Endometrial microvascular endothelial cells (primary cell): ENCODE measurements around the gene EXOC2. TPM values are rescaled to one million over a fixed set of nuclear protein-coding genes. Genes with fewer than 3 reads are reported as not detected.

Experiments
- in situ Hi-C: cut with HindIII; loops from 2 replicates; pipeline ENCODE4 v1.10.0; 2017; ENCODE audit warnings: low sequenced_read_pairs, low pct_unique_long_range_greater_than_20kb; ENCODE audit errors: inconsistent ontology term
- total RNA-seq: library from RNA; depleted of rRNA; stranded (reverse); fragments of >200 nt; gene quantifications from one replicate; pipeline ENCODE4 v1.2.3, GENCODE V29; 2015; ENCODE audit errors: inconsistent ontology term

Gene EXOC2
- total RNA-seq, 1 donor from 2014 or later = 59.8 TPM

DNA sequence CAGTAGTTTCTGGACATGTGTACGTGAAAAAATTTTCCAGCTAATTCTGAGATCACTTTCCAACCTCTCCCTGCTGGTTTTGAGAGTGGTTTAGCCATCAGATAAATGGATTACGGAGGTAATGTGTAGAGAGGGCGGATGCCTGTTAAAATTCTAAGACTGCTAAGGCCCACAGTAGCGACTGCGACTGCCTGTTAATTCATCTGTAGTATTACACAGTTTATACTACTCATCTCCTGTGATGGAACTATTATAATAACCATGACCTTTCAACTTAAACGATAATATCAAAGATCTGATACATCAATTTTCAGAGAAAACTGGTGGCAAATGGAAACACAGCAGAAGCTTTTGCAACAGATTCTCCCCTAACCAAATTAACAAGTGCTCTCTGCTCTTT, 199.1 kb downstream of the EXOC2 start:
- in situ Hi-C loops = no loop called here

DNA sequence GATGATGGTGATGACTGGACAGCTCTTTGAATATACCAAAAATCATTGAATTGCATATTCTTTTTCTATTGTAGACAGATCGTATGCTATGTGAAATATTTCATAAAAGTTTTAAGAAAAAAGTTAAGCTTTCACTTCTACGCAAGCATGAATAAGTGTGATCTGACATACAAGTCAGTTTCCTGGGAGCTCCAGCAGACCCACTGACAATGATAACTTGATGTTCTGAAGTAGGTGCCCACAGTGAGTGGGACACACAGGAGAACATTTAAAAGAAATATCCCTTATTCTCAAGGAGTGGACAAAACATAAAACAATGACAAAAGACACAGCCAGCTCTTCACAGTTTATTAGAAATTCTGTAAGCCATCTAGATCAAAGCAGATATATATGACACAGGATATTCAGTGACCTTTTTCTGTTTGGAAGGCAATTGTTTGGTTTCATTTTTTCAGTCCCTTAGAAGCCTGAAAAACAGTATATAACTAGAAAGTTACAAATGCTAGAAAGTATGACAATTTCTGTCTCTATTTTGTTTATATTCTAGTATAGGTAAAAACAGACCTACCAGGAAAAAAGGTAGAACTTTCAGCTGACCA, 200.0 kb downstream of the EXOC2 start:
- in situ Hi-C loops = no loop called here

DNA sequence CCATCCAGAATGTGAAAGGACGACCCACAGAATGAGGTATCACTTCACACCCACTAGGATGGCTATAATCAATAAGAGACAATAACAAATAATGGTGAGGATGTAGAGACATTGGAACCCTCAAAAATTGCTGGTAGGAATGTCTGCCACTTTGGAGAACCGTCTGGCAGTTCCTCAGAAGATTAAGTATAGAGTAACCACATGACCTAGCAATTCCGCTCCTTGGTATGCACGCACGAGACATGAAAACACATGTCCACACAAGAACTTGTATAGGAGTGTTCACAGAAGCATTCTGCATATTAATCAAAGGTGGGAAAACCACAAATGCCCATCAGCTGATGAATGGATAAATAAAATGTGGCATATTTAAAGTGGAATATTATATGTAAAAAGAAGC, 200.8 kb downstream of the EXOC2 start:
- in situ Hi-C loops = no loop called here

DNA sequence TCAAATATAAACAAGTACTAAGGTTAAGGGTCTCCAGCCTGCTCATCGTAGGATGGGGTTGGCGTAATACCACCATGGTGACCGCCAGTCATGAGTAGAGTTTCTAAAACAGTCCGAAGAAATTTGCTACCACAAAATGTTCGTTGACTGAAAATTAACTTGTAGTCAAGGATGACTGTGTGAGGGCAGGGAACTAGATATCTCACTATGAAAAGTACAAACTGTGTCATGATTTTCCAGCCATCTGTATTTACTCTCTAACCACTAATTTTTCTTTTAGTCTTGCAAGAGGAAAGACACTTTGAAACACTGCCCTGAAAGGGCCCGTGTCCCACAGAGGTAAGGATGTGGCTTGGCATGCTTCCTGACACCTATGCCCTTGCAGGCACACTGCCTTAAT, 201.7 kb downstream of the EXOC2 start:
- in situ Hi-C loops = no loop called here

DNA sequence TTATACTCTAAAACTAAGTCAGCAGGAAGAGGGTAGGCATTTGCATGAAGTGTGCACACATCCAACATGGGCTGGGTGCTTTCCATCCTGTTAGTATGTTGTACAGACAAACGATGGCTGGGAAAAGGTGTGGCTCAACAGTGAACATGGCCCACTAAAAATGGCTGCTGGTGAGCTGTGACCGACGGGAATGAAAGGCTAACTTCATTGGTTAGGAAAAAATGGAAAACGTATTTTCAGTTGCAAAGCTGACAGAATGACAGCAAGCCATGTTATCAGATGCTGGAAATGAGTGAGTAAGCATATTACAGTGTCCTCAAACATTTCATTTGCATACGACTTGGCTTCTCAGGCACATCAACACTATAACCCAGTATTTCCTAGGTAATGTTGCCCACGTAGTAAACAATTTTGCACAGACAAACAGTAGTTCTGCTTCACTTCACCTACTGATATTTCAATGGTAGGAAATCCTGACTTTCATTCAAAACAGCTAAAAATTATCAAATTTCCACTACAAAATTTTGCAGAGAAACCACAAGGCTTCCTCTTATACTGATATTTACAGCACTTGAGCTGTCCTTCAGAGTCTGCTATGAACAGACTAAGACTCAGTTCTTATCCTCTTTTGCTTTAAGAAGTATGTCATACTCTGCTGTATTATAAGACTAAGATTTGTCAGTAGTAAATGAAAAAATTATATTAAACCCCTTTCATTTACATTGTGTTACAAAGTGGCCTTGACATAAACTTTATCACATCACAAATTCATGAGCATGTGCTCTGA, 202.5 kb downstream of the EXOC2 start:
- in situ Hi-C loops = no loop called here

DNA sequence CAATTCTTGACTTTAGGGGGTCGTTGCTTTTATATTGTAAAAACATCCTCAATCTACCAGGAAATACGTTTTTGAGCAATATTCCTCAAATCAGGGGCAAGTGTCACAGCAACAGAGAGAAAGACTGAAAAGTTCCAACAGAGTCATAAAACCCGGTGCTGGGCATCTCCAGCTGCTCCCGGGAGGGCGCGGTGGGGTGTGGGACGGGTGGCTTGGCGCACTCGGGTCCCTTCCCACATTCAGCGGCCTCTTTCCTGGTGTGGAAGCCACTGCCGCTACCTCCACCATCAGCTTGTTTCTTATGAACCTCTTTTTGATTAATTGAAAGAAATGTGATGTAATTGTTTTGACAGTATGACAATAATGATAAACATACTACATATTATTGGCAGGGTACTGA, 203.2 kb downstream of the EXOC2 start:
- in situ Hi-C loops = no loop called here

DNA sequence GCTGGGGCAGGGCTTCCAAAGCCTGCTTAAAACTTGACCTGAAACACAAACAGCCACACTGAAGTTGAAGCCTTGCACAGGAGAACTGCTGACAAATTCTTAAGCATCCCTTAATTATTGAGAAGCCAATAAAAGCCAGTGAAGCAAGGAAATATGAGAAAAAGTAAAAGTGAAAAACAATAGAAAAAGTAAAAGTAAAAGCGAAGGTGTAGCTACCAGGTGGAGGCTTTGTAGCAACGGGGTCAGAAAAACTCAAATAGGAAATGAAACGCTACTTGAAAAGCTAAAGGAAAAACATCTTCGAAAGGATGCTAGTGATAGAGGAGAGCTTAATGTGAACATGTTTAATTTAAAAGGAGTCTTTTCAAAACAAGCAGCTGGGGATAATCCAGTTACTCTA, 203.9 kb downstream of the EXOC2 start:
- in situ Hi-C loops = no loop called here

DNA sequence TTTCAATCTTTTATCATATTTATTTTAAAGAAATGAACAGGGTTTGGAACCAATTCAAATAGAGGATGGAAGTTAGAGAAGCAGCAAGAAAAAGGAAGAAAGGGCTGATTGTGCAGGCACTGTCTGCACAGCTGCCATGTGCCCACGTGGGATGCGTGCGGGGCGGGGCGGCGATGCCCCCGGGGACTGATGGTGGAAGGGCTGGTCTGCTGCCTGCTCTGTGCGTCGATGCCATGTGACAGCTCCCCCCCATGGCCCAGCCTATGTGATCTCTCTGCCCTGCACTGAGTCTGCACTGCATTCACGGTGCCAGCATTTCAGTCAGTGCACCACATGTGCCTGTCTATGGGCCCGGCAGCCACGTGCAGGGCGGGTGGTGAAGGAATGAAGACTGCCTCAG, 205.0 kb downstream of the EXOC2 start:
- in situ Hi-C loops = no loop called here

DNA sequence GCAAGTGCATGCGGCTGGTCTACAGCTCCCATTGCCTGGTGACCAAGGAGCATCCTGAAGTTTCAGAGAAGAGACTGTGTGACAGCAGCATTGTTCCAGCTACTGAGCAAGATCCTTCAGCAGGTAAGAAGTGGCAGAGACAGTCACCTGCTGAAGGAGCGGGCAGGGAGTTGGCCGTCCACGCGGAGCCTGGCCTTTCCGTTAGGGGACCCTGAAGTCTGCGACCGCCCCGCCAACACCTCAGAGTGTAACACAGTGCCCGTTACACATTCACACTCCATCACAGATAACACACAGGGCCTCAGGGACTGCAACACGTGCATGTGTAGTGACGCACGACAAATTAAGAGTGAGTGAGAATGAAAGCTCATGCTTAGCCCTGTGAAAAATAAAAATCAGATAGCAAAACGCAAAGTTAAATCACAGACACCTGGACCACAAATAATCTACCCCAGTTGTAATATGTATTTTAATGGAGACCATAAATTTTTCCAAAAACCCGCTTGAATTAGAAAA, 207.2 kb downstream of the EXOC2 start:
- in situ Hi-C loops = no loop called here

DNA sequence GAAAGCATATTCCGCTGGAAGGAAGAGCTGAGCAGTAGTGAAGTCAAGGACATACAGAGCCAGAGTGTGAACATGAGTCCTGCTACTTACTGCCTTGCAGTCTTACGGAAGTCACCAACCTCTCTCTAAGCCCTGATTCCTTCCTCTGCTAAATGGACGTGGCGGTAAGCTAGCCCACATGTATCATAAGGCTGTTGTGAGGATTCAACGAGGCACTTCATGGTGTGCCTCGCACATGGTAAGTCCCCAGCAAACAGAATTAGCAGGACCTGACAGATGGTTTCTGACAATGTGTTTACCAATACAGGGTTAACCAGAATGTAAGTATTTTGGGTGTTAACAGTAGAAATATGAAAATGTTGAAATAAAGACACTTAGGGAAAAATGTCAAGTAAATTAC, 208.2 kb downstream of the EXOC2 start:
- in situ Hi-C loops = no loop called here

DNA sequence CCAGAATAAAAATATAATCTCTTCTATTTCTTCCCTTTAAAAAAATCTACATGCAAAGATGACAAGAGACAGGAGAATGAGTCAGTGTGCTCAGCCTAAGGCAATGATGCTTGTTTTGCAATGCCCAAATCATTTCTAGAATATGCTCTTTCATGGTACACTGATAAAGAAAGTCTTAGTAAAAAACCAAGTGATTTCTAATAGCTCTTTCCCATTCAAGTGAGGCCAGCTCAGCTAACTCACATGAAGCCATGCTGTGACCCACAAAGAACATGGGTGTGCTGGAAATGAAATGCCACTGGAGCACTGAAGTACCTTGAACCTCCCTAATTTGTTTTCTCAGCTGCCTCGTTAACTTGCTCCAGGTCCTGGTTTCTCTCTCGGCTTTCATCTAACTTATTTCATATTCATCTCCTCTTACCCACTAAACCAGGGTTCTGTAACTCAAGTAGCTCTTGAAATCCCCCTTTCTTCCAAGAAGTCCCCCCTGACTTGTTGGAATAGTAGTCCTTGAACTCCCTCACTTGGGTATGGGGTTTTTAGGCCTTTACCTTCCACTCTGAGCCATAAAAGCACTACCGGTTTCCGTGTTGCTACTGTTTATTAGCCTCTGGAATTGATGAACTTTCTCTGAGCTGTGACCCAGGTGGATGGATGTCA, 208.7 kb downstream of the EXOC2 start:
- in situ Hi-C loops = no loop called here

DNA sequence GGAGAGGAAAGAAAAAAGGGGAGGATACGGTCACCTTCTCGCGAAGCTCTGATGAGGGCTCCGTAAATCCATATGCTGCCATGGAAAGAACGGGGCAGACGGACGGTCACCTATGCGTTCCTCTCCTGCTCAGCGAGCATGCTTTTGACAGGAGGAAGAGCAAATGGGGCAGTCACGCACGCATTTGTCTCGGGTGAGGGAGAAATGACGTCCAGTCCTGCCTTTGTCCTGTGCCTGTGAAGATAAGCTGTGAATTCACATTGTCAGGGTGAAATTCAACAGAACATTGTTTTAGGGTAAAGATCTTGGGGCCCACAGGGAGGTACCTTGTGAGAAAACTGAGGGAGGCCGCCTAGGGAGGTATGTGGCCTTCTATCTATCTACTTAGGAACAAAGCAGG, 217.6 kb downstream of the EXOC2 start:
- in situ Hi-C loops = no loop called here

DNA sequence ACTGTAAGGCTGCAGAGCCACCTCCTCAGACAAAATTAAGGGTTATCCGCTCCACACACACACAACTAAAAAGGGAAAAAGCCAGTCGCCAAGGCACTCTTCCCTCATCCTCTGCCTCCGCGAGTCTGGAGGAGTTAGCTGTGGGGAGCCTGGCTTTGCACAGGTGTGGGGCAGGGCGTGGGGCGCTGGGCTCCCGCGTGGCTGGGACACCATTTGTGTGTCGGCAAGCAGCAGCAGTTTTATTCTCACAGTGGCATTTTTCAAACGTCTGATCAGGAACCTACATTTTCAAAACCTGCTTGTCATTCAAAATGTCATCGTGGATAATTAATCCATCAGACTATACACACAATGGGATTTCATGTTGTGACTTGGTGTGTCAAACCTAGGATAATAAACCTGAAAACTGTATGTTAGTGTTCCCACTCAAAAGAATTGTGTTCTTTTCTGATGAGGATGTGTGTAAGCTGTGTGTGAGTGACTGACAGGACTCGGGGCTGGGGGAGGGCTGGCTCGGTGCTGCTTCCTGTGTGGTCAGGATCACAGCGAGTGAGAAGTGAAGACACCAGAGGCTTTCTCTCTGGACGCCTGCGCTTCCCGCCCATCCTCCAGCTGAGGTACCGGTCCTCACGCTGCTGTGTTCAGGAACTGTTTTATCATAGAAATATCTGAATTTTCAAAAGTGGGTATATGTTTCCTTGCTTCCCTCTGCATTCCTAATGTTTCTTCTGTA, 218.3 kb downstream of the EXOC2 start:
- in situ Hi-C loops = no loop called here

DNA sequence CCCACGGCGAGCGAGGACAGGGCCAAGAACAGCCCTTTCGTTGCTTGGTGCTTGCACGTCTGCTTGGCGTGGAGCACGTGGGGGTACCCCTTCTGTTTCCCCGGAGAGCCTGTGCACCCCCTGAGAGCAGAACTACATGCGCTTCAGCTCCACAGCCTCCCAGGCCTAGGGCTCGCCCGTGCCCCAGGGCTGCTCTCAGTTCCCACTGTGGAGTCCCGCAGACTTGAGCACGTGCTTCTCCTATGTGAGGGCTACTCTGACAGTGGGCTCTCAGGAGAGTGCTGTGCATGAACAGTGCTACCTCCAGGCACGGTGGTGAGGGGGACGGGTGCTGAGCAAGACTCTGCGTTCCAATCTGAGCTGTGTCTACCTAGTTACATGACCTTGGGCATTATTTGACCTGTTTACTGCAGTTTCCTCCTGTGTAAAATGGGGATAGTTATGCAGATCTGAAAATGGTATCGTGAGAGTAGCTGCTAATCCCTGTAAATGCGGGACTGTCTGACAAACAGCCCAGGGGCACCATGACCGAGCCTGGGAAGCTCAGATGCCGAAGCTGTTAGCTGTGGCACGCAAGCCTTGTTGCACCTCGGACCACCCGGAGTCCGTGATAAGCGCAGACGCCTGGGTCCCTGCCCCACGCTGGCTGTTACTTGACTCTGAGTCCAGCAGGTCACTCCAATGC, 219.0 kb downstream of the EXOC2 start:
- in situ Hi-C loops = no loop called here

DNA sequence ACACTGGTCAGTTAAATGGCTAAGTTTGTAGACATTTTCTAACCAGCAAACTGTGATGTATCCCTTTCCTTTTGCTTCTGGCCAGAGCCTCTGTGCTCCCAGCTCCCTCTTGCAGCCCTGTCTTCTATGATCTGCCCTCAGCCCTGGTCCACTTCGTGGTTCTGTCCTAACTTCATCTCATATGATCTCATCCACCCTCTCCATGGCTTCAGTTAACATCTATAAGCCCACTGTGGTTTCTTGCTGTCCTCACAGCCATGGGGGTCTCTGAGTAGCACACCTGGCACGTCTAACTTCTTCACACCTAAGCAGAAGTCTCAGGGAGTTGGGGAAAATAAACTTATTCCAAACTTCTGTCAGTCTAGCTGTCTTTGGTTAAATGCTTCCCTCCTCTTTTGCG, 219.6 kb downstream of the EXOC2 start:
- in situ Hi-C loops = no loop called here

DNA sequence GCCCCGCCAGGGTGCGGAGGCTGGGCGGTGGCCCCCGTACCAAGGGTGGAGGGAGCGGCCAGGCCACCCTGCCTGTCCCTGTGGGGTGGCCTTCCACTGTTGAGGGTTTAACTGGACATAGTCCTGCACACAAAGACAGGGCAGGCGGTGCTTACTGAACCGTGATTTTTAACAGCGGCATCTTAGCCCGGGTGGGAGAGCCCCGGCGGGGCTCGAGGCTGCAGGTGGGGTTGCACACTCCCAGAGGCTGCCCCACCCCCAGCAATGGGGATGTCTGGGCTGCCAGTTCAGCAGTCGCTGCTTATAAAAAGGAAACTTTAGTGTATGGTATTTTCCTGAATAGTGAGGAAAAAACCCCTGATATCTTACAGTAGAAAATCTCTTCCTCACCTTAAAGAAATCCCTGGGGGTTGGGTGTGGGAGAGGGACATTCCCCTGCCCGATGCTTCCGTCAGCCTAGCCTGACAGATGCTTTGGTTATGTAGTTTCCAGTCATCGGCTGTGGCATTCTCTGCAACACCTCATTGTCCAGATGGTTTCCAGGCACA, 222.0 kb downstream of the EXOC2 start:
- in situ Hi-C loops = no loop called here

DNA sequence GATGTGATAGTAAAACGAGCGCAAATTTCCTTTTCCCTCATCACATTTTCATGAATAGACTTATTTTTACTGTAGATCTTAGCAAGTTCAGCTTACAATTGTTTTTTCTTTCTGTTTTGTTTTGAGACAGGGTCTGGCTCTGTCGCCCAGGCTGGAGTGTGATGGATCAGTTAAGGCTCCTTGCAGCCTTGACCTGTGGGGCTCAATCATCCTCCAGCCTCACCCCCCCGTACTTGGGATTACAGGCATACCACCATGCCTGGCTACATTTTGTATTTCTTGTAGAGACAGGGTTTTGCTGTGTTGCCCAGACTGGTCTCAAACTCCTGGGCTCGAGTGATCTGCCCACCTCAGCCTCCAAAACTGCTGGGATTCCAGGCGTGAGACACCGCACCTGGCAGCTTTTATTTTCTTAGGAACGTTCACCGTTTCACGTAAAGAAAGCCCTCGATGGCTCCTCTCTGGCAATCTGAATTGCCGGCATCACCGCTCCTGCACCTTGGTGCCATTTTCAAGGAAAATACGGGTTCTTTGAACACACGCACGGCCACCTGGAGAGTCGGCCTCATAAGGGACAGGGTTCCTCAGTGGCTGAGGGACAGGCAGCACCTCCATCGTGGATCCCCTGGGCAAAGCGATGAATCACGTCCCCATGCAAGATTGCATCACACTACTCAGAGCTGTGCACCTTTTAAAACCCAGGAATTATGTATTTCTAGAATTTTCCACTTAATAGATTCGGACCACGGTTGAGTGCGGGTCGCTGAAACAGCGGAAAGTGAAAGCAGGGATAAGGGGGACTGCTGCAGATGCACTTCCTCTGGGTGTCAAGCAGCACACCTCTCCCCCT, 222.7 kb downstream of the EXOC2 start:
- in situ Hi-C loops = no loop called here

DNA sequence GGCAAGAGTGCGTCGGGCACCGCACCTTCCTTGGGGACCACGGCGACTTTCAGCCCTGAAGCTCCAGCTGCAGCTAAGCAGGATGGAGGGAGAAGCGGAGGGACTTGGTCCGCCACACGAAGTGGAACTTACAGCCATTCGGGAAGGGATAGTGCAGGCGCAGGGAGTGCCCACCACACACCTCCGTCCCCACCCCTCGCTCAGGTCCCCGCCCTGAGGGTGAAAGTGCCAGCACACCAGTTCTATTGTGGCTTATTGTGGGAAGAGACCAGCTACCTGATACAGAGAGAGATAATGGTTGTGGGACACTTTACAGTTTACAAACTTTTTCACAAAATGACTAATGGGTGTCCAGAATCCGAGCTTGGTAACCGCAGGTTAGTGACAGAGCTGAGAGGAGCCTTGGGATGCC, 225.3 kb downstream of the EXOC2 start:
- in situ Hi-C loops = no loop called here
